ENCODE measurements around the gene LCP2.

DNA sequence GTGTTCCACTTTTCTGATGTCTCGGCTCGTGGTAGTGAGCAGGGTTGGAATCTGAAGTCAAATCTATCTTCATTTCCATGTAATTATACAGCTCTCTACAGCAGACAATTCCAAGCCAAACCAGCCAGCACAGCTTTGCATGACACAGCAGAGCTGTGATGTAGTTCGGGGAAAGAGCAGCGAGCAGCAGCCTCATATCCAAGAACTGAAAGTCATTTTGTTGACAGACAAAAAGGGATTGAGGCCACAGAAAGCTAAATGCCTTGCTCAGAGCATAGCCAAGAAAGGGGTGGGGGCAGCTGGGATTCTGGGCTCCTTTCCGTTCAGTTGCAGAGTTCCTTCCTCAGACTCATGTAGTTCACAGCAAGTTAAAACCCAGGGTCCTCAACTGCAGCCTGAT is 32.1 kb downstream of the LCP2 start:
- TF ChIP-seq CEBPB (IDR thresholded peaks at IDR 0.05; ENCODE audit: low read depth, low read length) = no peak
- TF ChIP-seq, protein P1, sequence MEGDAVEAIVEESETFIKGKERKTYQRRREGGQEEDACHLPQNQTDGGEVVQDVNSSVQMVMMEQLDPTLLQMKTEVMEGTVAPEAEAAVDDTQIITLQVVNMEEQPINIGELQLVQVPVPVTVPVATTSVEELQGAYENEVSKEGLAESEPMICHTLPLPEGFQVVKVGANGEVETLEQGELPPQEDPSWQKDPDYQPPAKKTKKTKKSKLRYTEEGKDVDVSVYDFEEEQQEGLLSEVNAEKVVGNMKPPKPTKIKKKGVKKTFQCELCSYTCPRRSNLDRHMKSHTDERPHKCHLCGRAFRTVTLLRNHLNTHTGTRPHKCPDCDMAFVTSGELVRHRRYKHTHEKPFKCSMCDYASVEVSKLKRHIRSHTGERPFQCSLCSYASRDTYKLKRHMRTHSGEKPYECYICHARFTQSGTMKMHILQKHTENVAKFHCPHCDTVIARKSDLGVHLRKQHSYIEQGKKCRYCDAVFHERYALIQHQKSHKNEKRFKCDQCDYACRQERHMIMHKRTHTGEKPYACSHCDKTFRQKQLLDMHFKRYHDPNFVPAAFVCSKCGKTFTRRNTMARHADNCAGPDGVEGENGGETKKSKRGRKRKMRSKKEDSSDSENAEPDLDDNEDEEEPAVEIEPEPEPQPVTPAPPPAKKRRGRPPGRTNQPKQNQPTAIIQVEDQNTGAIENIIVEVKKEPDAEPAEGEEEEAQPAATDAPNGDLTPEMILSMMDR (conservative IDR thresholded peaks at IDR 0.05; ENCODE audit: low read depth, low read length) = no peak
- TF ChIP-seq CHD1 (IDR thresholded peaks at IDR 0.05; ENCODE audit: low read depth, low read length) = no peak
- TF ChIP-seq RFX5 (IDR thresholded peaks at IDR 0.05; ENCODE audit: low read depth, low read length) = no peak
- TF ChIP-seq RAD21 (IDR thresholded peaks at IDR 0.05; ENCODE audit: low read length) = no peak
- TF ChIP-seq MAFK (IDR thresholded peaks at IDR 0.05; ENCODE audit: low read depth, low read length) = no peak
- TF ChIP-seq, protein P2, sequence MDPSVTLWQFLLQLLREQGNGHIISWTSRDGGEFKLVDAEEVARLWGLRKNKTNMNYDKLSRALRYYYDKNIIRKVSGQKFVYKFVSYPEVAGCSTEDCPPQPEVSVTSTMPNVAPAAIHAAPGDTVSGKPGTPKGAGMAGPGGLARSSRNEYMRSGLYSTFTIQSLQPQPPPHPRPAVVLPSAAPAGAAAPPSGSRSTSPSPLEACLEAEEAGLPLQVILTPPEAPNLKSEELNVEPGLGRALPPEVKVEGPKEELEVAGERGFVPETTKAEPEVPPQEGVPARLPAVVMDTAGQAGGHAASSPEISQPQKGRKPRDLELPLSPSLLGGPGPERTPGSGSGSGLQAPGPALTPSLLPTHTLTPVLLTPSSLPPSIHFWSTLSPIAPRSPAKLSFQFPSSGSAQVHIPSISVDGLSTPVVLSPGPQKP (IDR thresholded peaks at IDR 0.05; ENCODE audit: borderline replicate concordance, low read depth, low read length) = no peak
- TF ChIP-seq POLR2A (IDR thresholded peaks at IDR 0.05; ENCODE audit: low read depth, low read length) = no peak
- TF ChIP-seq, protein P3, sequence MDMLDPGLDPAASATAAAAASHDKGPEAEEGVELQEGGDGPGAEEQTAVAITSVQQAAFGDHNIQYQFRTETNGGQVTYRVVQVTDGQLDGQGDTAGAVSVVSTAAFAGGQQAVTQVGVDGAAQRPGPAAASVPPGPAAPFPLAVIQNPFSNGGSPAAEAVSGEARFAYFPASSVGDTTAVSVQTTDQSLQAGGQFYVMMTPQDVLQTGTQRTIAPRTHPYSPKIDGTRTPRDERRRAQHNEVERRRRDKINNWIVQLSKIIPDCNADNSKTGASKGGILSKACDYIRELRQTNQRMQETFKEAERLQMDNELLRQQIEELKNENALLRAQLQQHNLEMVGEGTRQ (IDR thresholded peaks at IDR 0.05; ENCODE audit: low read depth, low read length) = no peak
- no peak for TF ChIP-seq NFE2L2 (IDR thresholded peaks at IDR 0.05; ENCODE audit: low read depth, low read length)
- TF ChIP-seq MAZ (IDR thresholded peaks at IDR 0.05; ENCODE audit: borderline replicate concordance, low read depth, low read length) = no peak
